ENCODE data around the gene TSPAN5.

GRCh38 chr4:98639523-98639922 lies 18.9 kb downstream of the TSPAN5 start:
- TF ChIP-seq POLR2A (IDR thresholded peaks at IDR 0.05; ENCODE audit: low read length) (no peak), GATA1 (IDR thresholded peaks at IDR 0.05; ENCODE audit: low read depth, low read length) (no peak)
